ENCODE results near the gene WBP1. TPM values are rescaled to one million over a fixed set of nuclear protein-coding genes. Genes with fewer than 3 reads are reported as not detected.

The WBP1 gene
- total and polyA plus RNA-seq, 10 of the 15 experiments (the other 5 are each of a cell fraction or from before 2014, with no cell fraction given) = 4.2 to 76.8 (median 43.8) TPM

- peak; percentile 83 for TF ChIP-seq POLR2A (IDR thresholded peaks at IDR 0.05; ENCODE audit: low read depth, low read length)
- TF ChIP-seq NR2C2 (IDR thresholded peaks at IDR 0.05; ENCODE audit: borderline replicate concordance, control insufficient read depth, insufficient read length, low read depth) = peak; percentile 80
- peak; percentile 96 for TF ChIP-seq NBN (IDR thresholded peaks at IDR 0.05)
- TF ChIP-seq NFYA (IDR thresholded peaks at IDR 0.05; ENCODE audit: borderline replicate concordance, low read depth, low read length) = no peak
- 0 out of 2 replicates have a peak, but pooled peaks have one; percentile 24 for TF ChIP-seq RB1 (IDR thresholded peaks at IDR 0.05; ENCODE audit: borderline replicate concordance)
- no peak for TF ChIP-seq BCL11A (IDR thresholded peaks at IDR 0.05; ENCODE audit: low read depth, low read length)
- peak; percentile 84; the same call in 1 of the 2 replicates for TF ChIP-seq SMAD5 (IDR thresholded peaks at IDR 0.05; ENCODE audit: low read depth)
- TF ChIP-seq TAF1 (IDR thresholded peaks at IDR 0.05; ENCODE audit: borderline replicate concordance, low read depth, low read length) = peak; percentile 87; the same call in 1 of the 2 replicates
- TF ChIP-seq KLF5 (IDR thresholded peaks at IDR 0.05; ENCODE audit: partially characterized antibody) = peak; percentile 53
- TF ChIP-seq ZBTB4 (CRISPR knock-in tag; IDR thresholded peaks at IDR 0.05) = no peak
- no peak for TF ChIP-seq IRF3 (IDR thresholded peaks at IDR 0.05)
- TF ChIP-seq E2F8 (IDR thresholded peaks at IDR 0.05; ENCODE audit: low read depth, partially characterized antibody) = peak; percentile 54
- peak; percentile 85; the same call in 1 of the 2 replicates for TF ChIP-seq SIN3A (IDR thresholded peaks at IDR 0.05; ENCODE audit: low read depth, low read length)
- peak; percentile 6; the same call in 1 of the 2 replicates for TF ChIP-seq MXI1 (IDR thresholded peaks at IDR 0.05; ENCODE audit: low read depth, low read length)
- TF ChIP-seq KDM1A (IDR thresholded peaks at IDR 0.05; ENCODE audit: borderline replicate concordance) = no peak
- TF ChIP-seq NKRF (conservative IDR thresholded peaks at IDR 0.05) = peak; percentile 93
- no peak for TF ChIP-seq KAT2A (conservative IDR thresholded peaks at IDR 0.05; ENCODE audit: control insufficient read depth, low read depth, low read length)
- TF ChIP-seq IRF5 (IDR thresholded peaks at IDR 0.05; ENCODE audit: borderline replicate concordance) = no peak
- TF ChIP-seq RBBP5 (conservative IDR thresholded peaks at IDR 0.05) = peak; percentile 68; the same call in 1 of the 2 replicates
Observed at GRCh38 chr2:74482801-74483674, 24.8 kb downstream of the WBP1 start, which contains the start of the genes CCDC142 and TTC31 (continued).
